Cardiac septum (tissue), 1 donor: ENCODE results near the gene ERICH4. TPM values are rescaled to one million over a fixed set of nuclear protein-coding genes. Genes with fewer than 3 reads are reported as not detected.
A peak's percentile ranks its signal among the peaks of the same experiment; 100 is the strongest.

ENCODE experiments used
- DNase-seq: peaks from one replicate; pipeline ENCODE4 v3.0.0-alpha.2; 2020; ENCODE audit warnings: low spot score
- intact Hi-C: fragments of 100-400 bp; cut with DNase I; formaldehyde crosslinking; loops from one replicate; pipeline ENCODE4 v1.14.0; 2022
- total RNA-seq: library from RNA; stranded (reverse); fragmentation: NEBNext Ultra II Directional; extraction: Animal tissue kit (Norgen Biotek cat#: 25700); gene quantifications from one replicate; pipeline ENCODE4 v1.2.1, GENCODE V29; 2021
- donor health status: DM: no; HTN: no; CAD: no.

Gene ERICH4
- total RNA-seq, 1 donor from 2014 or later: not detected

GRCh38 chr19:41411968-41412265 is 31.0 kb upstream of the ERICH4 start:
- DNase-seq: peak; percentile 87
- intact Hi-C loops: loop anchor here (2.0 kb wide), 1 partner anchor 15 kb away; the partner anchor contains the start of gene B3GNT8

- intact Hi-C loops: no loop called here
- DNase-seq: no peak
These were observed 30.0 kb upstream of the ERICH4 start for GRCh38 chr19:41412953-41413352.

GRCh38 chr19:41413947-41414346 is 29.0 kb upstream of the ERICH4 start:
- intact Hi-C loops: no loop called here

GRCh38 chr19:41414461-41414860 is 28.5 kb upstream of the ERICH4 start:
- no peak for DNase-seq

More at GRCh38 chr19:41413947-41414346, 29.0 kb upstream of the ERICH4 start:
- no peak for DNase-seq

GRCh38 chr19:41415154-41415571 is 27.8 kb upstream of the ERICH4 start:
- DNase-seq: no peak
- intact Hi-C loops: no loop called here

More at GRCh38 chr19:41414461-41414860, 28.5 kb upstream of the ERICH4 start:
- intact Hi-C loops: no loop called here

GRCh38 chr19:41416194-41416674 is 26.7 kb upstream of the ERICH4 start:
- intact Hi-C loops: no loop called here
- DNase-seq: no peak

GRCh38 chr19:41420101-41420880 is 22.7 kb upstream of the ERICH4 start:
- DNase-seq: no peak
- intact Hi-C loops: no loop called here

GRCh38 chr19:41421314-41421713 is 21.6 kb upstream of the ERICH4 start:
- intact Hi-C loops: no loop called here
- DNase-seq: no peak

- DNase-seq: no peak
- intact Hi-C loops: no loop called here
These were observed 21.0 kb upstream of the ERICH4 start for GRCh38 chr19:41421973-41422372.

- intact Hi-C loops: no loop called here
- no peak for DNase-seq
These were observed 20.5 kb upstream of the ERICH4 start for GRCh38 chr19:41422456-41422855.

- DNase-seq: no peak
These were observed 20.0 kb upstream of the ERICH4 start for GRCh38 chr19:41422955-41423354.

GRCh38 chr19:41424335-41425173 is 18.4 kb upstream of the ERICH4 start:
- intact Hi-C loops: loop anchor here (5.0 kb wide), 2 partner anchors 97 to 162 kb away; partner anchors contain the start of gene HNRNPUL1
- no peak for DNase-seq

More at GRCh38 chr19:41422955-41423354, 20.0 kb upstream of the ERICH4 start:
- intact Hi-C loops: no loop called here

- intact Hi-C loops: loop anchor here (2.0 to 5.0 kb wide), 3 partner anchors 15 to 163 kb away; partner anchors contain the start of gene HNRNPUL1
- DNase-seq: no peak
These were observed 17.5 kb upstream of the ERICH4 start for GRCh38 chr19:41425174-41426115.

GRCh38 chr19:41426116-41426841 is 16.7 kb upstream of the ERICH4 start:
- no peak for DNase-seq
- intact Hi-C loops: loop anchor here (2.0 to 5.0 kb wide), 3 partner anchors 15 to 164 kb away; partner anchors contain the start of gene HNRNPUL1

- intact Hi-C loops: loop anchor here (2.0 to 5.0 kb wide), 3 partner anchors 16 to 165 kb away; partner anchors contain the start of gene HNRNPUL1
- peak; percentile 96 for DNase-seq
These were observed 15.9 kb upstream of the ERICH4 start, which contains the start of gene B3GNT8 for GRCh38 chr19:41426952-41427646. B3GNT8 (minus strand) TSS chr19:41427374; CDS start chr19:41426778, 596 bp downstream.

- no peak for DNase-seq
- intact Hi-C loops: loop anchor here (2.0 to 5.0 kb wide), 3 partner anchors 17 to 166 kb away; partner anchors contain the start of gene HNRNPUL1
These were observed 15.1 kb upstream of the ERICH4 start for GRCh38 chr19:41427647-41428480.

- no peak for DNase-seq
- intact Hi-C loops: loop anchor here (5.0 kb wide), 2 partner anchors 101 to 166 kb away; partner anchors contain the start of gene HNRNPUL1
These were observed 14.5 kb upstream of the ERICH4 start for GRCh38 chr19:41428481-41428859.
